ENCODE results near the gene RPH3AL. TPM values are rescaled to one million over a fixed set of nuclear protein-coding genes. Genes with fewer than 3 reads are reported as not detected.

Gene RPH3AL
- total RNA-seq, 1 donor from 2014 or later, result 6.0 TPM

DNA sequence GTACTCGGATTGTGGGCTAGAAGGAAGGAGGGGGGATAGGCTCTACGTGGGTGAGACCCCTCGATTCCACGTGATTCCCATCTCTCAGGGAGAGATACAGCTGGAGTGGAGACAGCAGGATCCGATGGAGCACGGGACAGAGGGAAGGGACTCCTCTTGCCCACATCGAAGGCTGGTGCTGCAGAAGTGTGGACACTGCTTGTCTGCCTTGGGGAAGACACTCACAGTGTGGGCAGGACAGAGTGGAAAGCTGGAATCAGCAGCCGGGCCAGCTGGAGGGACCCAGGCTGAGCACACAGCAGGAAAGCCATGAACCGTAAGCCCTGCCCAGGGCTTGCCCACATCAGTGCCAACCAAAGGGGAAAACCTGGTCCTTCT, 42.1 kb upstream of the RPH3AL start:
- no peak for ATAC-seq (ENCODE audit: low read depth)
- TF ChIP-seq, protein P1, sequence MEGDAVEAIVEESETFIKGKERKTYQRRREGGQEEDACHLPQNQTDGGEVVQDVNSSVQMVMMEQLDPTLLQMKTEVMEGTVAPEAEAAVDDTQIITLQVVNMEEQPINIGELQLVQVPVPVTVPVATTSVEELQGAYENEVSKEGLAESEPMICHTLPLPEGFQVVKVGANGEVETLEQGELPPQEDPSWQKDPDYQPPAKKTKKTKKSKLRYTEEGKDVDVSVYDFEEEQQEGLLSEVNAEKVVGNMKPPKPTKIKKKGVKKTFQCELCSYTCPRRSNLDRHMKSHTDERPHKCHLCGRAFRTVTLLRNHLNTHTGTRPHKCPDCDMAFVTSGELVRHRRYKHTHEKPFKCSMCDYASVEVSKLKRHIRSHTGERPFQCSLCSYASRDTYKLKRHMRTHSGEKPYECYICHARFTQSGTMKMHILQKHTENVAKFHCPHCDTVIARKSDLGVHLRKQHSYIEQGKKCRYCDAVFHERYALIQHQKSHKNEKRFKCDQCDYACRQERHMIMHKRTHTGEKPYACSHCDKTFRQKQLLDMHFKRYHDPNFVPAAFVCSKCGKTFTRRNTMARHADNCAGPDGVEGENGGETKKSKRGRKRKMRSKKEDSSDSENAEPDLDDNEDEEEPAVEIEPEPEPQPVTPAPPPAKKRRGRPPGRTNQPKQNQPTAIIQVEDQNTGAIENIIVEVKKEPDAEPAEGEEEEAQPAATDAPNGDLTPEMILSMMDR (IDR thresholded peaks at IDR 0.05), result no peak
- H3K9me3 Mint-ChIP-seq, result no peaks in the 10 kb centered on the region
- no peak for DNase-seq
- ChIA-PET CTCF (no interaction called here), POLR2A (interaction anchor here (0.6 kb wide), 1 partner anchor 14 kb away, joined by 3 read pairs; no protein-coding TSS in a partner anchor)
- no peak overlapping the region for H3K4me3 Mint-ChIP-seq
- intact Hi-C loops (cut with micrococcal nuclease), result no loop called here
- H3K4me1 Mint-ChIP-seq, result no peaks in the 10 kb centered on the region
- H3K27ac Mint-ChIP-seq, result no peak overlapping the region
- no peaks in the 10 kb centered on the region for H3K36me3 Mint-ChIP-seq (ENCODE audit: low read depth)
- H3K27me3 Mint-ChIP-seq, result peaks cover 5% of the 10 kb centered on the region

DNA sequence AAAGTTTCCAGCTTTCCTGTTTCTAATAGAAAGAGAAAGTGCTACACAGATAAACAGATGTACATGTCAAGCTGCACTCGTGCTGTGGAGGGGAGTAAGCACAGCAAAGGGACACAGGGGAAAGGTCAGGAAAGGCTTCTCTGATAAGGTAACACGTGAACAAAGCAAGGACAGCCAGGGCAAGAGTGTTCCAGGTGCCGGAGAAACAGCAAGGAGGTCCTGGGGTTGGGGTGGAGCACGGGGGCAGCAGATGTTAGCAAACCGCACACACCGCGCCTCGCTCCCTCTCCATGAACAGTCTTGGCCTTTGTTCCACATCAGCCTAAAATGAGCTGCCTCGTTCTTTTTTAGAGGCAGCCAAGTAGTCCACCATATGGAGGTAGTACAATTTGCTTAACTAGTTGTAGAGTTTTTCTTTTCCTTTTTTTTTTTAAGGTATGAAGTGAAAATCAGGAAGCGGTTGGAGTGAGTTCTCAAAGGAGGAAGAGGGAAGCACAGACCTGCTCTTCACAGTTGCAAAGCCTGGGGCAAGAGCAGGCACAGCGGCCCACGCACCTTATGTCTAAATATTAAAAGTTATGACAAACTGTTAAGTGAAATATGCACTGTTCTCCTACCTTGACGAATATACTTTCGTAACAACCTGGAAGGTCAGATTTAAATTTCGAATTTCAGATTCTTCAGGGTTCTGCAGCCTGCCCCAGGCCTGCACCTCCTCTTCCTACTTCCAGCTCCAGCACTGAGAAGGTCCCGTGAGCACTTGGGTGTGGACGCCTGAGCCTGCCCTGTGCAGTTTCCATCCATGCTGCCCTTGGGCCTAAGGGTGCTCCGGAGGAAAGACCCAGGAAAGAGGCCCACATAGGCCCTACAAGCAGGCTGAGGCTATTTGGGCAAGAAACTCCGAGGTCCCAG, 41.5 kb upstream of the RPH3AL start:
- ChIA-PET POLR2A (interaction anchor here (0.6 kb wide), 1 partner anchor 15 kb away, joined by 3 read pairs; no protein-coding TSS in a partner anchor), CTCF (no interaction called here)
- Mint-ChIP-seq H3K4me1 (no peaks in the 10 kb centered on the region), H3K4me3 (no peak overlapping the region), H3K9me3 (no peaks in the 10 kb centered on the region), H3K27me3 (peaks cover 5% of the 10 kb centered on the region), H3K36me3 (ENCODE audit: low read depth) (no peaks in the 10 kb centered on the region), H3K27ac (no peak overlapping the region)
- ATAC-seq (ENCODE audit: low read depth), result no peak
- TF ChIP-seq, protein P1 (IDR thresholded peaks at IDR 0.05), result no peak
- DNase-seq, result no peak
- intact Hi-C loops (cut with micrococcal nuclease), result no loop called here

DNA sequence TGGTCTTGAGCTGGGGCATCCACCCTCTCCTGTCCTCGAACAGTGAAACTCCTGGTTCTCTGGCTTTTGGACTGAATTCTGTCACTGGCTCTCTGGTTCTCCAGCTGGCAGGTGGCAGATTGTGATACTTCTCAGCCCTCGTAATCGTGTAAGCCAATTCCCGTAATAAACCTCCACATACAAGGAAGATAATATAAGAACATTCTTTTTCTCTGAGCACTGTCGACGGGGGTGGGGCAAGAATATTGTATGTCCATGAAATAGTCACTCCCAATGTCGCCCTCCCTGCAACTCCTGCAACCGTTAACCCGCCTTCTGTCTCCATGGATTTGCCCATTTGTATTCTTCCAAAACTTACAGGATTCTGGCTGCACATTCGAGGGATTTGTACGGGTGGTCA, 39.2 kb upstream of the RPH3AL start:
- ChIA-PET CTCF (no interaction called here), POLR2A (no interaction called here)
- Mint-ChIP-seq H3K27me3 (peaks cover 14% of the 10 kb centered on the region), H3K4me1 (no peaks in the 10 kb centered on the region), H3K36me3 (ENCODE audit: low read depth) (no peaks in the 10 kb centered on the region), H3K27ac (no peak overlapping the region), H3K4me3 (no peak overlapping the region), H3K9me3 (no peaks in the 10 kb centered on the region)
- TF ChIP-seq, protein P1 (IDR thresholded peaks at IDR 0.05), result no peak
- ATAC-seq (ENCODE audit: low read depth), result no peak
- intact Hi-C loops (cut with micrococcal nuclease), result no loop called here
- DNase-seq, result no peak

DNA sequence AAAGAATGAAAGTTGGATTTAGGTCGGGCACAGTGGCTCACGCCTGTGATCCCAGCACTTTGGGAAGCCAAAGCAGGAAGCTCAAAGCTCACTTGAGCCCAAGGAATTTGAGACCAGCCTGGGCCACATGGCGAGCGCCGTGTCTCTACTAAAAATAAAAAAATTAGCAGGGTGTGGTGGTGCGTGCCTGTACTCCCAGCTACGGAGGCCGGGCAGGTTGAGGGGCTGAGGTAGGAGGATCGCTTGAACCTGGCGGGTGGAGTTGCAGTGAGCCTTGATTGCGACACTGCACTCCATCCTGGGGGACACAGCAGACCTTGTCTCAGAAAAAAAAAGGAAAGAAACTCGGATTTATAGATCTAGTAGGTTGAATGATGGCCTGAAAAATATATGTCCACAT, 37.4 kb upstream of the RPH3AL start:
- TF ChIP-seq, protein P1 (IDR thresholded peaks at IDR 0.05), result no peak
- no peak overlapping the region for H3K27ac Mint-ChIP-seq
- peaks cover 6% of the 10 kb centered on the region for H3K4me1 Mint-ChIP-seq
- peaks cover 17% of the 10 kb centered on the region for H3K27me3 Mint-ChIP-seq
- H3K36me3 Mint-ChIP-seq (ENCODE audit: low read depth), result no peaks in the 10 kb centered on the region
- intact Hi-C loops (cut with micrococcal nuclease), result no loop called here
- ChIA-PET POLR2A (no interaction called here), CTCF (no interaction called here)
- H3K4me3 Mint-ChIP-seq, result no peak overlapping the region
- H3K9me3 Mint-ChIP-seq, result no peaks in the 10 kb centered on the region
- ATAC-seq (ENCODE audit: low read depth) (no peak), DNase-seq (no peak)

DNA sequence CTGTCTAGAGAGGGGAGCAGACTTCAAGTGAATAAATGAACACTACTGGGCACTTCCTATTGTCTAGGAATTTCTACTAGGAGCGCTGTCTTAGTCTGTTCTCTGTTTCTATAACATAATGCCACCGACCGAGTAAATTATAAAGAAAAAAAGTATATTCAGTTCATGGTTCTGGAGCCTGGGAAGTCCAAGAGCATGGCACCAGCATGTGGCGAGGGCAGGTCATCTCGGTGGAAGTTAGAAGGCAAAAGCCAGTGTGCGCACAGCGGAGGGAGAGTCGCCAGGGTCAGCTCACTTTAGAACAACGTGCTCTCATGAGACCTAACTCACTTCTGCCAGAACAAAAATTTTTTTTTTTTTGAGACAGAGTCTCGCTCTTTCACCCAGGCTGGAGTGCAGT, 35.5 kb upstream of the RPH3AL start:
- intact Hi-C loops (cut with micrococcal nuclease), result no loop called here
- CTCF ChIA-PET, result interaction anchor here (0.8 kb wide), 1 partner anchor 243 kb away, joined by 3 read pairs; no protein-coding TSS in a partner anchor
- no peaks in the 10 kb centered on the region for H3K9me3 Mint-ChIP-seq
- no peak overlapping the region for H3K4me3 Mint-ChIP-seq
- ATAC-seq (ENCODE audit: low read depth), result no peak
- no peak for DNase-seq
- peaks cover 21% of the 10 kb centered on the region for H3K27me3 Mint-ChIP-seq
- H3K27ac Mint-ChIP-seq, result no peak overlapping the region
- H3K36me3 Mint-ChIP-seq (ENCODE audit: low read depth), result no peaks in the 10 kb centered on the region
- POLR2A ChIA-PET, result no interaction called here
- TF ChIP-seq, protein P1 (IDR thresholded peaks at IDR 0.05), result no peak
- H3K4me1 Mint-ChIP-seq, result peaks cover 15% of the 10 kb centered on the region

Measured in activated B cell treated with CpG ODN at 0.5 μM for 24 hours (primary cell).